HG02678 (cell line): ENCODE data around the gene GFAP.
A peak's percentile ranks its signal among the peaks of the same experiment; 100 is the strongest.

ENCODE experiments used
- ATAC-seq: cut with Tn5 transposase; IDR thresholded peaks from one replicate; pipeline ENCODE4 v1.9.1; 2021; ENCODE audit warnings: mild to moderate bottlenecking, moderate library complexity; ENCODE audit not compliant: unreplicated experiment

GFAP gene

DNA sequence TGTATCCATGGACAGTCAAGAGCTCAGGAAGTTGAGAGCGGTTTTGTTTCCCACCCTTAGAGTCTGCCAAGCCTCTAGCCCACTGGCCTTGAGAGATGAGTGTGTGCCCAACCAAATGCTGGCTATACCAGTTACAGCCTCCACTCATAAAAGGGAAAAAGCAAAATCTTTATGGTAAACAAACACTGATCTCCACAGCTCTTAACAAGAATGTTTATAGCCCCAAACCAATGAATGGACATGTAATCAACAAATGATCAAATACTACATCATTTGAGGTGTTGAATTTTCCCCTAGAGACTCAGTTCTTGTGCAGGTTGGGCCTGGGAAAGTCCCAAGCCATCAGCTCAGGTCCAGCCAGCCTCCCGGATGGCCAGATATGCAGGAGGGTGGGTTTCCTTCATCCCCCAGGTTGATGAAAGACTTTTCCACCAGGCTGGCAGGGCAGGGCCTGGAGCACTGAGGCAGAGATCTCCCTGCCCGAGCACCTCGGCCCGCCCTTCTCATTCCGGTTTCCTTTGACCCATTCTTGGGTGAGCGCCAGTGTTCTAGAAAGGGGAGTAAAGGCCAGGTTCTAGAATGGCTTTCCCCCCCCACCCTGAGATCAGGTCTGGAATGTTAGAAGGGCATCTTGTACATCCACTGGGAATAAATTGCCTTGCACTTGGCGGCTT, 12.2 kb downstream of the GFAP start:
- ATAC-seq, result no peak

DNA sequence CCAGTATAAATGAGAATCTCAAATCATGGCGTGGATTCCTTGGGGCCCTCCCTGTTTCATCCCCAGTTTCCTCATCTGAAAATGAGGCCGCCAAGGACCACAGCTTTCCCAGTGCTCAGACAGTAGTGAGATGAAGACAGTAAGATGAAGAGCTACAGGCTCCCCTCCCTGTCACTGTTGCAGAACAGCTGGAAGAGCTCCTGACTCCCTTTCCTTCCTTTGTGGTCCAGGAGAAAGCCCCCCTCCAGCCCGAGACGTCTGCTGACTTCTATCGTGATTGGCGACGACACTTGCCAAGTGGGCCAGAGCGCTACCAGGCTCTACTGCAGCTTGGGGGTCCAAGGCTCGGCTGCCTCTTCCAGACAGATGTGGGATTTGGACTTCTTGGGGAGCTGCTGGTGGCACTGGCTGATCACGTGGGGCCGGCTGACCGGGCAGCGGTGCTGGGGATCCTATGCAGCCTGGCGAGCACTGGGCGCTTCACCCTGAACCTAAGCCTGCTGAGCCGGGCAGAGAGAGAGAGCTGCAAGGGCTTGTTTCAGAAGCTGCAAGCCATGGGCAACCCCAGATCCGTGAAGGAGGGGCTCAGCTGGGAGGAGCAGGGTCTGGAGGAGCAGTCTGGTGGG, 13.1 kb downstream of the GFAP start:
- no peak for ATAC-seq

GRCh38 chr17:44901411-44901921, 13.8 kb downstream of the GFAP start:
- no peak for ATAC-seq

- ATAC-seq, result no peak
Measured at GRCh38 chr17:44900894-44901293, 14.4 kb downstream of the GFAP start.

GRCh38 chr17:44899074-44899782, 16.1 kb downstream of the GFAP start, which contains the start of gene EFTUD2:
Gene EFTUD2 (minus strand): TSS chr17:44899445. CDS start chr17:44894521, 4,924 bp downstream.
- peak; percentile 80 for ATAC-seq

- no peak for ATAC-seq
Measured at GRCh38 chr17:44898768-44899073, 16.6 kb downstream of the GFAP start.

DNA sequence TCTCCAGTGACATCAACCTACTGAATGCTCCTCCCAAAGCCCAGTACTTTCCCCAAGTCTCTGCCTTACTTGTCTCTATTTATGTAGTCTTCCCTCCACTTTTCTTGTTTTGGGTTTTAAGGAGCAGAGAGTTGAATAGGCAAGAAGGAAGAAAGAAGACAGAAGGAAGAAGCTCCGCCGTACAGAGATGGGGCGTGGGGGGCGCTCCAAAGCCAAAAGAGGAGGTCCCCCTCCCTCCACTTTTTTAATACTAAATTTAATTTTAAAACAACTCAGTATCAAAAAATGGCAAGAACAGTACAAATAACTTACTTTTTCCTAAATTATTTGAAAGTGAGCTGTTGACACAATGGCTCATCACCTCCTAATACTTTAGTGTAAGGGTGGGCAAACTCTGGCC, 20.7 kb downstream of the GFAP start:
- ATAC-seq, result no peak

DNA sequence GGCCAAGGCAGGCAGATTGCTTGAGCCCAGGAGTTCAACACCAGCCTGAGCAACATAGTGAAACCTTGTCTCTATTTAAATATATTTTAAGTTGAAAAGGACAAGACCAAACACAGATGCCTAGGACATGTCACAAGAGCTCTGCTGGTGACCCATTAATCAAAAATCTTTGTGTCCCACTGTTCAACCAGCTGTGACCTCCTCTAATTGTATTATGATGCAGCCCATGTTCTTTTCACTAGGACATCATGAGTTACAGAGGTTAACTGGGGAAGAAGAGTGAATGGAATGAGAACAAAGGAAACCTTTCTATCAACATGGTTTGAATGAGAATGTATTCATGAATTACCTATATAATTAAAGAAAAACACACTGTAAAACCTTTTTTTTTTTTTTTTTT, 23.1 kb downstream of the GFAP start:
- no peak for ATAC-seq

DNA sequence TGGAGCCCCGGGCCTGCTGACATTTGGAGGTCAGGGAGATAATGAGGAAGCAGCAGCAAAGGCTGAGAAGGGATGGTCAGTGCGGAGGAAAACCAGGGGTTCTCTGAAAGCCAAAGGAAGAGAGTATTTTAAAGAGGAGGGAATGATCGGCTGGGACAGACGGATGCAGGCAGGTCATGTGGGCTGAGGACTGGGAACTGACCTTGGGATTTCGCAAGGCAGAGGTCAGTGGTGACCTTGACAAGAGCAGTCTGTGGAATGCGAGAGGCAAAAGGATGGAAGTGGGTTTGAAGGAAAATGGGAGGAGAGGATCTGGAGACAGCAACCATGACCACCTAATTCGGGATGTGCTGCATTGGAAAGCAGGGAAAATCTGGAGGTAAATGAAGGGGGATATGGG, 26.3 kb downstream of the GFAP start:
- no peak for ATAC-seq

GRCh38 chr17:44887971-44888954, 27.0 kb downstream of the GFAP start:
- ATAC-seq, result no peak

GRCh38 chr17:44887016-44887415, 28.3 kb downstream of the GFAP start:
- no peak for ATAC-seq

DNA sequence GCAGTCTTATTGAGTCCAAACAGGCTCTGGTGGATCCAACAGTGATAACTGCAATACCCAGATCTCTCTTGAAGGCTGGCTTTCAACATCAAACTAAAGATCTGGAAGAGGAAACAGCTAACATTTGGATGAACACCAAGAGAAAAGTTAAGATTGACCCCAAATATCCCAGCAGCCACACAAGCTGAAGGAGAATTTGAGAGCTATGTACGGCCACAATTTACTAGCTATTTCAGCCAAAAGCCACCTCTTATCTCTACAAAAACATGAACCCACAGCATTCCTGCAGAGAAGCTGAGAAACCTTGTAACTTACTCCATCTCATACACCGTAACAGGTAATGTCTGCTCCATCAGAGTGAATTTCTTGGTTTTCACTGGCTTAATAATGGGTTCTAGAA, 30.4 kb downstream of the GFAP start:
- no peak for ATAC-seq

GRCh38 chr17:44881145-44881544, 34.2 kb downstream of the GFAP start:
- ATAC-seq, result no peak

GRCh38 chr17:44880062-44880461, 35.2 kb downstream of the GFAP start:
- no peak for ATAC-seq

- no peak for ATAC-seq
Measured at GRCh38 chr17:44879376-44879775, 35.9 kb downstream of the GFAP start.

DNA sequence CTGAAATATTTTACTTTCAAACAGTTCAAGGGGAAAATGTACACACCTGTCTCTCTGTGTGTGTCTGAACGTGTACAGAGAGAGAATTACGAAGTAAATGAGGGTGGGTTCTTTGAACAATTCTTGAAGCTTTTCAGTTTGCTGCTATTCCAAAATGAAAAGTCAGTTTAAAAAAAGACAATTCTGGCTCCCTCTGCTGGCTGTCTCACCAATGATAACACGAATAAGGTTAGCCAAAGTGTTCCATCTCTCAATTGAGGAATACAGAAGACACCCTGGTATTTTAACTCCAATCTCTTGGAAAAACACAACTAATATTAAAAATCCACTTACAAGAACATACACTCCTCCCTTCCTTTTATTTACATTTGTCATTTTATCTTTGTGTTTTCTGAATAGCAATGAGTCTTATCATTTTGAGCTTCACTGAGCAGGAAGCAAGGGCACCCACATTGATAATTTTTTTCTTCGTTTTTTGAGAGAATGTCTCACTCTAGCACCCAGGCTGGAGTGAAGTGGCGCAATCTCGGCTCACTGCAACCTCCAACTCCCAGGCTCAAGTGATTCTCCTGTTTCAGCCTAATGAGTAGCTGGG, 36.6 kb downstream of the GFAP start:
- ATAC-seq, result no peak

DNA sequence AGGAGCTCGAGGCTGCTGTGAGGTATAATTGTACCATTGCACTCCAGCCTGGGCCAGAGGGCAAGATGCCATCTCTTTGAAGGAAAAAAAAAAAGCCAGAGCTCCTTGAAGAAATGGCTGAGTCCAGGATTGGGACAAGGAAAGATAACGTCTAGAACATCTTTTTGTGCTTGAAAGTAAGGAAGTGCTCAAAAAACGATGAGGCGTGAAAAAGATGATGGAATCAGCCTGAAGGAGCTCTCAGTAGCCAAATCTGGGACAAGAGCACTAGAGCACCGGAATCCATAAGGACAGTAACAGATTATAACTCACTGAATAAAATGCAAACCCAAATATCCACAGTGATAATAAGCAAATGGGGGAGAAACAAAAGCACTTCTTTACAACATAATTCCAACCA, 38.2 kb downstream of the GFAP start:
- ATAC-seq, result no peak

- no peak for ATAC-seq
Measured at GRCh38 chr17:44875761-44876160, 39.5 kb downstream of the GFAP start.

DNA sequence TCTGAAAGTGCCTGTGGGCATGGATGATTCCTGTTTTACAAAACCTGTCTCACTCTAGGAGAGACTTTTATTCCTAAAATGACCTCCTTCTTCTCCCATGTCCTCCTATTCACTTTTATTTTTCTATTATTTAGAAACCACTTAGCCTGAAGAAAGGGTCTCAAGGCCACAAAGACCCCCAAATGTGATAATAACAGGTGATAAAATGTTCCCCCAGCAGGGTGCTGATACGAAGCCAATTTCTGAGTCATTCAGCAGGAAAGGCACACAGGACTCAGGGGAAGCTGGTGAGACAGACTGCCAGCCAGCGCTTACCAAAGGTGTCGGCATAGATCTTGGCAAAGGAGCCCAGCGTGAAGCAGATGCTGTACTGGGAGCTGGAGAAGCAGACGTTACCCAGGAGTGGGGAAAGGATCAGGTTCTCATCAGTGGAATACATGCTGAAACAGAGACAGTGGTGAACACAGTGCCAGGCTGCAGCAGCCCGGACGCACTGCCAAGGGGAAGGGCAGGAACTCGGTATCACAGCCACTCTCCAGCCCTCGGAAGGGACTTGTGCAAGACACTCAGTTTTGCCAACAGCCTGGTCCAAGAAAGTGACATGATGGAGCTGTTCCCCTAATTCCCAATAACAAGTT, 43.0 kb downstream of the GFAP start:
- no peak for ATAC-seq

GRCh38 chr17:44871556-44871955, 43.7 kb downstream of the GFAP start:
- no peak for ATAC-seq
